ENCODE data around the gene UBR2.

UBR2 gene

GRCh38 chr6:42522942-42523814 lies 40.7 kb upstream of the UBR2 start:
- Histone ChIP-seq H3K36me3 (no peaks in the 10 kb centered on the region), H3K4me1 (ENCODE audit: control insufficient read depth in 1 of 2, insufficient read depth in 1 of 2, low read depth in 1 of 2, low read length in 1 of 2) (peaks cover 0 to 9% of the 10 kb centered on the region in 2 experiments), H3K27me3 (no peaks in the 10 kb centered on the region), H3K9me3 (no peaks in the 10 kb centered on the region), H3K4me3 (ENCODE audit: low read depth in 1 of 2, low read length in 1 of 2) (no peak overlapping the region), H3K27ac (no peak overlapping the region)
- TF ChIP-seq CTCF (IDR thresholded peaks at IDR 0.05), result no peak

GRCh38 chr6:42525206-42525605 lies 38.6 kb upstream of the UBR2 start:
- no peaks in the 10 kb centered on the region for H3K9me3 ChIP-seq
- H3K36me3 ChIP-seq, result no peaks in the 10 kb centered on the region
- no peak for TF ChIP-seq CTCF (IDR thresholded peaks at IDR 0.05)
- H3K27ac ChIP-seq, result no peak overlapping the region
- H3K4me3 ChIP-seq (ENCODE audit: low read depth in 1 of 2, low read length in 1 of 2), result no peak overlapping the region
- H3K27me3 ChIP-seq, result no peaks in the 10 kb centered on the region
- peaks cover 2 to 12% of the 10 kb centered on the region in 2 experiments for H3K4me1 ChIP-seq (ENCODE audit: control insufficient read depth in 1 of 2, insufficient read depth in 1 of 2, low read depth in 1 of 2, low read length in 1 of 2)

GRCh38 chr6:42526616-42527015 lies 37.2 kb upstream of the UBR2 start:
- Histone ChIP-seq H3K27ac (no peak overlapping the region), H3K4me3 (ENCODE audit: low read depth in 1 of 2, low read length in 1 of 2) (no peak overlapping the region)
- no peak for TF ChIP-seq CTCF (IDR thresholded peaks at IDR 0.05)

GRCh38 chr6:42527204-42527603 lies 36.6 kb upstream of the UBR2 start:
- H3K36me3 ChIP-seq, result no peaks in the 10 kb centered on the region
- H3K27ac ChIP-seq, result no peak overlapping the region
- peaks cover 9 to 17% of the 10 kb centered on the region in 2 experiments for H3K4me1 ChIP-seq (ENCODE audit: control insufficient read depth in 1 of 2, insufficient read depth in 1 of 2, low read depth in 1 of 2, low read length in 1 of 2)
- H3K27me3 ChIP-seq, result no peaks in the 10 kb centered on the region
- no peak overlapping the region for H3K4me3 ChIP-seq (ENCODE audit: low read depth in 1 of 2, low read length in 1 of 2)
- H3K9me3 ChIP-seq, result no peaks in the 10 kb centered on the region
- no peak for TF ChIP-seq CTCF (IDR thresholded peaks at IDR 0.05)

More at GRCh38 chr6:42526616-42527015, 37.2 kb upstream of the UBR2 start:
- H3K36me3 ChIP-seq, result no peaks in the 10 kb centered on the region
- H3K4me1 ChIP-seq (ENCODE audit: control insufficient read depth in 1 of 2, insufficient read depth in 1 of 2, low read depth in 1 of 2, low read length in 1 of 2), result peaks cover 6 to 17% of the 10 kb centered on the region in 2 experiments
- no peaks in the 10 kb centered on the region for H3K27me3 ChIP-seq
- H3K9me3 ChIP-seq, result no peaks in the 10 kb centered on the region

GRCh38 chr6:42530296-42530695 lies 33.5 kb upstream of the UBR2 start:
- Histone ChIP-seq H3K36me3 (no peaks in the 10 kb centered on the region), H3K4me3 (ENCODE audit: low read depth in 1 of 2, low read length in 1 of 2) (no peak overlapping the region), H3K27me3 (no peaks in the 10 kb centered on the region), H3K27ac (no peak overlapping the region), H3K4me1 (ENCODE audit: control insufficient read depth in 1 of 2, insufficient read depth in 1 of 2, low read depth in 1 of 2, low read length in 1 of 2) (peaks cover 28 to 30% of the 10 kb centered on the region in 2 experiments), H3K9me3 (no peaks in the 10 kb centered on the region)
- TF ChIP-seq CTCF (IDR thresholded peaks at IDR 0.05), result no peak
